Activated gamma-delta T cell (primary cell): ENCODE data around the gene HIVEP3.

Experiments
- DNase-seq: peaks from one replicate; lab custom pipeline; 2025; lab: John Stamatoyannopoulos, UW

Gene HIVEP3

GRCh38 chr1:41613689-41614574 is 304.8 kb downstream of the HIVEP3 start:
- no peak for DNase-seq

- no peak for DNase-seq
These were observed 305.8 kb downstream of the HIVEP3 start for GRCh38 chr1:41612953-41613352.

GRCh38 chr1:41611932-41612450 is 306.7 kb downstream of the HIVEP3 start:
- DNase-seq = no peak

DNA sequence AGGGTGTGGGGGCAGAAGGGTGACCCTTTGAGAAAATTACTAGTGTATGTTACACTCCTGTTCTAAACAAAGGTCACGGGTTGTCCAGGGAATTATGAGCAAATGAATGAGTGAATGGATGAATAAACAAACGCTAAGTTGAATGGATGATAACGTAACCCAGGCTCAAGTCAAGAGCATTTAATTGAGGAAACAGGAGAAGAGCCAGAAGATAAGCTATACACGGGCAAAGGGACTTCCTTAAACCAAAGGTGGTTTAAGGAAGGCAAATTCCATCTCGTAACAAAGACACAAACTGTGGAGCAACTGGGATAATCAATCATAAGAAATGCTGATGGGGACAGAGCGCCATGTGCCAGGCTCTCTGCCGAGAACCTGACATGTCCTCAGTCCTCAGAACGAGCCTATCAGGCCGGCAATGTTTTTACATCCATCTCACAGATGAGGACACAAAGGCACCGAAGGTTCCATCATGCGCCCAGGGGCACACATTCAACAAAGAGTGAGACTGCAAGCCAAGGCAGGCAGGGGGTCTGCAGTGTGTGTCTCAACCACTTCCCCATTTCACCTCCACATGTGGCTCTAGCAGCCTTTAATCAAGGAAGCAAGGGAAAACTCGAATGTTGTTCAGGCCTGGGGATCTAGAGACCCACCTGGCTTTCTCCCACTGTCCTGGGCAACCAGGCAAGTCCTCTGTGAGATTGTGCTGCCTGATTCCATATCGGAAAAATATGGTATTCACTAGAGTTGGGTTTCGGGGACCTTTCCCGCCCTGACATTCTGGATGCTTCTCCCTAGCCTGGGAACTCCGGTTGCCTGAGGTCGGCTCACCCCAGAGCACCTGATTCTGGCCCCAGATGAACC is 307.4 kb downstream of the HIVEP3 start:
- no peak for DNase-seq

- no peak for DNase-seq
These were observed 308.4 kb downstream of the HIVEP3 start for GRCh38 chr1:41610361-41610760.

GRCh38 chr1:41609166-41609883 is 309.4 kb downstream of the HIVEP3 start:
- no peak for DNase-seq

DNA sequence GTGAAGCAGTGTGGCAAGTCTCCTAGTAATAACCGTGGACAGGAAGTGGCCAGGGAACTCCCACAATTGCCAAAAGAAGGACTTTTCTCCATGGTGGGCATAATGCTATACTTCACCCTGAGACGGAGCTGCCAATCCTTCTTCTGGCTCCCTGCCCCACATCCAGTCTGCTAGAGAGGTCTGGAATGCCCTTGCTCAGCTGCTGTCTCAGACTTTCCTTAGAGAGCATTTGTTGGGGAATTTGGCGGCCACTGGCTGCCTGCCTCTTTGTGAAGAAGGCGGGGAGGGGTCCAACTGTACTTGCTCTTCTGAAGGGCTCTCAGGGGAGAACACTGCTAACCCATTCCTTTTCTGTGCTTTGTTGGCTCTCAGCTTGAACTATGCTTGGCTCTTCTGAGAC is 310.5 kb downstream of the HIVEP3 start:
- no peak for DNase-seq

GRCh38 chr1:41607808-41608207 is 310.9 kb downstream of the HIVEP3 start:
- no peak for DNase-seq

GRCh38 chr1:41599912-41600311 is 318.8 kb downstream of the HIVEP3 start:
- no peak for DNase-seq

- DNase-seq = no peak
These were observed 320.4 kb downstream of the HIVEP3 start for GRCh38 chr1:41598325-41598724.

DNA sequence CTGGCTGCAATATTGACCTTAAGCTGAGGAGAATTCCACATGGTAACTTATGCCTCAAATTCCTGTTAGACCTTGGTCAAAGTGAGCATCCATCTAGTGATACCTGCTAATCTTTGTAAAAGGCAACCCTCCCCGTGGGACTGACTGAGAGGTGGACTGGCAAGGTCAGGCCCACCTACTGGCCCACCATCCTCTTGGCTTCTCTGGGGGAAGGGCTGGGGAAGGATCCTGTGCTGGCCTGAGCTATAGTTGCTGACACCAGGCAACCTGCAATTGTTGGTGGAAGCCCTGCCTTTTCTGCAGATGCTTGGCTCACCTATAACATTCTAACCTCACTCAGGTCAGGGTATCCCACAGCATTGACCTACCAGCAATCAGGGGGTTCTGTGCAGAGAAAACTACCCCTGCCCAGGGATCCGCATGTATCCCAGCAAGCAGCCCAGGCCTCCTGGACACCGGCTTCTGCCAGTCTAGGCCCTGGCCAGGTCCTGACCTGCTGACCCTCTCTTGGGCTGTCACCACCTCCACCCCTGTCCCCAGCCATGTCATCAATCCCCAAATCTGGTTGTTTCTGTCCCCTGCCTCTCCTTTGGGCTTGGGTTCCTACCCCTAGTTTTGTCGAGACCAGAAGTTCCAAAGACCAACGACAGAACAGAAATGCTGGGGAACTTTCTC is 326.1 kb downstream of the HIVEP3 start:
- DNase-seq = no peak

- no peak for DNase-seq
These were observed 326.8 kb downstream of the HIVEP3 start for GRCh38 chr1:41591891-41592290.

- DNase-seq = no peak
These were observed 328.4 kb downstream of the HIVEP3 start for GRCh38 chr1:41590331-41590730.

- DNase-seq = no peak
These were observed 329.3 kb downstream of the HIVEP3 start for GRCh38 chr1:41589395-41589794.

- no peak for DNase-seq
These were observed 330.3 kb downstream of the HIVEP3 start for GRCh38 chr1:41588334-41588875.

GRCh38 chr1:41587791-41588190 is 330.9 kb downstream of the HIVEP3 start:
- no peak for DNase-seq

GRCh38 chr1:41586230-41586629 is 332.5 kb downstream of the HIVEP3 start:
- no peak for DNase-seq

DNA sequence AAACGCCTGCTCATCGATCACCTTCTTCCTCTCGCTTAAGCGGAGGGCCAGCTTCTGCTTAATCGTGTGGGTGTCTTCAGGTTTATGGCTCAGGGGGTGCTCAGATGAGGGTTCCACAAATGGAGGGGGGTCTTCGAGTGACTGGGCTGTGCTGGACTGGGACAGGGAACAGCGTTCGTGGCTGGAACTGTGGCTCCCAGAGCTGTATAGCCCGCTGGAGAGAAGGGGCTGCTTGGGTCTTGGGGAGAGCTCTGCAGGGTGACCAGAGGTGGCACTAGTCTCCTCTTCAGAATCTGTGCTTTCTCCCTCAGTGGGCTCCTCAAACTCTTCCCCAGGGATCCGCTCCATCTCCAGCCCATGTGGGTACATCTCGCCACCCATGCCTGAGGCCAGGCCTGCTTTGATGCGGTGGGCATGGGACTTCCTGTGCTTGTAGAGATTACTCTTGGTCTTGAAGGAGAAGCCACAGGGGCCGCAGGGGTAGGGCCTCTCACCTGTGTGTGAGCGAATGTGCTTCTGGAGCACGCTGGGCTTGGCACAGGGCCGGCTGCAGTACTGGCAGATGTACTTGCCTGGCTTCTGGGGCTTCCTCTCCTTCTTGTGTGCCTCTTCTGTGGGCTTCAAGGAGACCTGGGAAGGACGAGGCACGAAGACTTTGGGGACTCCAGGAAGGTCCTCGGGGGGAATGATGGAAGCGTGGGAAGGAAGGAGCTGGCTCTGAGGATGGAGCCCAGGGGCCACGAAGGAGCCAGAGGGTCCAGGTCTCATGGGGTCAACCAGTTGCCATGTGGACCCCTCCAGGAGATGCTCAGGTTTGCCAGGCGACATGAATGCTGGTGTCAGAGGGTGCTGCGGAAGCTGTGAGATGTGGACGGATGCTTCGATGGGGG is 334.8 kb downstream of the HIVEP3 start:
- no peak for DNase-seq

DNA sequence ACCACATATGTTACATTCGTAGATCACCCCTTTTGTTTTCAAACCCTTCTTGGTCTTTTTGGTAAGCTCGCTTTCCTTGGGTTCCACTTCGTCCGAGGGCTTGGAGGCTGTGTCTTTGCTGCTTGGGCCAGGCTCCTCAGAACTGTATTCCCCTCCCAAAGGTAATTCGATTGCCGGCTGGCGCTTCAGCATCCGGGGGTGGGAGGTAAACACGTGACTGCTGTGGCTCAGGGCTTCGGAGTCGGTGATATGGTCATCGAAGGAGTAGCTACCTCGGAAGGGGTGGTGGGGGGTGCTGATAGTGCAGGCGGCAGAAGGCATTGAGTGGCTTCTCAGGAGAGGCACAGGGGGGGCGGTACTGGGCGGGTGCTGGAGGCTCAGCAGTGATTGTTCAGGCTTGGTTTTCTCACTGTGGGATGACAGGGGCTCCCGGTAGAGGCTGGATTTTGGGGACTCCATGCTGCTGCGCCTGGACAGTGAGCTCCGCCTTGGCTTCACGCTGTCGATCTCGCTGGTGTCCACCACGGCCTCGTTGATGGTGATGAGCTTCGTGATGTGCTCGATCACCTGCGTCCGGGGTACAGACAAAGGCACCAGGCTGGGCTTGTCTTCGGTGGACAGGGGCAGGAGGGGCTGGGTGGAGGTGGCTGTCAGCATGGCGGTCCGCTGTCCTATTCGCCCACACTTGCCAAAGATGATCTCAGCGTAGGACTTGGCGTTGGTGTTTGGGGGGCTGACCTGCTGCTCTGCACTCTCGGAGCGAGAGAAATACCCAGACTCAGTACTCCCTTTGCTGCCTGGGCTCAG is 335.7 kb downstream of the HIVEP3 start:
- DNase-seq = no peak
